Mesenchymal stem cell (in vitro differentiated cells and primary cell): Measurements from ENCODE around the gene CFC1.
"Not testable (repeated sequence)": the region's sequence is repeated elsewhere in the genome, so short reads cannot be mapped to it uniquely, and the experiment has no call there.

Source experiments
- DNase-seq: peaks from one replicate; pipeline ENCODE4 v3.0.0-alpha.2; 2013
- H2AFZ ChIP-seq: one replicate; pipeline ENCODE4 v1.6.1; 2013; ENCODE audit warnings: low read depth, mild to moderate bottlenecking, control low read depth, inconsistent platforms, low read length, moderate library complexity
- H2AK5ac ChIP-seq: 2 replicates; pipeline ENCODE4 v1.6.1; 2013; ENCODE audit warnings: low read length, moderate library complexity, mild to moderate bottlenecking, inconsistent platforms; ENCODE audit not compliant: severe bottlenecking
- H2BK120ac ChIP-seq: one replicate; pipeline ENCODE4 v1.6.1; 2013; ENCODE audit warnings: low read depth, mild to moderate bottlenecking, inconsistent platforms, low read length, moderate library complexity
- H2BK12ac ChIP-seq, 2 experiments: one replicate each; pipeline ENCODE4 v1.6.1; 2013; ENCODE audit warnings: inconsistent platforms in 2 of 2, low read length in 2 of 2, mild to moderate bottlenecking in 2 of 2, moderate library complexity in 2 of 2, control low read depth in 1 of 2
- H2BK15ac ChIP-seq: one replicate; pipeline ENCODE4 v1.6.1; 2013; ENCODE audit warnings: mild to moderate bottlenecking, low read depth, inconsistent platforms; ENCODE audit not compliant: poor library complexity, severe bottlenecking
- H2BK5ac ChIP-seq: 2 replicates; pipeline ENCODE4 v1.6.1; 2013; ENCODE audit warnings: low read depth, mild to moderate bottlenecking, low read length, control low read depth, inconsistent platforms; ENCODE audit not compliant: poor library complexity, severe bottlenecking
- H3K14ac ChIP-seq, 2 experiments: one replicate each; pipeline ENCODE4 v1.6.1; 2013; ENCODE audit warnings: inconsistent platforms in 2 of 2, low read length in 2 of 2, control low read depth in 1 of 2, mild to moderate bottlenecking in 1 of 2, moderate library complexity in 1 of 2
- H3K18ac ChIP-seq, 2 experiments: one replicate each; pipeline ENCODE4 v1.6.1; 2013; ENCODE audit warnings: inconsistent platforms in 2 of 2, low read length in 2 of 2, control low read depth in 1 of 2, low read depth in 1 of 2, mild to moderate bottlenecking in 1 of 2
- H3K23ac ChIP-seq, 2 experiments: one replicate each; pipeline ENCODE4 v1.6.1; 2013; ENCODE audit warnings: inconsistent platforms in 2 of 2, low read length in 2 of 2, mild to moderate bottlenecking in 2 of 2, moderate library complexity in 2 of 2, control low read depth in 1 of 2
- H3K27ac ChIP-seq: 2 replicates; pipeline ENCODE4 v1.5.1; 2013; ENCODE audit warnings: mild to moderate bottlenecking, moderate library complexity, low read length, control low read depth, inconsistent platforms; ENCODE audit not compliant: poor library complexity, severe bottlenecking
- H3K27me3 ChIP-seq, 2 experiments: 2 replicates each; pipeline versions ENCODE4 v1.6.1 to v1.7.0; 2013; ENCODE audit warnings: low read length in 2 of 2, mild to moderate bottlenecking in 2 of 2, moderate library complexity in 2 of 2, control low read depth in 1 of 2, inconsistent platforms in 1 of 2; ENCODE audit not compliant: control insufficient read depth in 1 of 2, insufficient read depth in 1 of 2
- H3K36me3 ChIP-seq, 2 experiments: 2 replicates each; pipeline versions ENCODE4 v1.6.1 to v1.7.0; 2013; ENCODE audit warnings: low read length in 2 of 2, control low read depth in 1 of 2, inconsistent platforms in 1 of 2, low read depth in 1 of 2, mild to moderate bottlenecking in 1 of 2; ENCODE audit not compliant: insufficient read depth in 2 of 2, control insufficient read depth in 1 of 2
- H3K4ac ChIP-seq, 2 experiments: one replicate each; pipeline ENCODE4 v1.6.1; 2013; ENCODE audit warnings: inconsistent platforms in 2 of 2, low read length in 2 of 2, mild to moderate bottlenecking in 2 of 2, moderate library complexity in 2 of 2, control low read depth in 1 of 2, low read depth in 1 of 2
- H3K4me1 ChIP-seq: 2 replicates; pipeline ENCODE4 v1.6.1; 2013; ENCODE audit warnings: low read depth, low read length, control low read depth; ENCODE audit not compliant: control insufficient read depth, insufficient read depth
- H3K4me2 ChIP-seq: 2 replicates; pipeline ENCODE4 v1.6.1; 2013; ENCODE audit warnings: low read length, mild to moderate bottlenecking, inconsistent platforms; ENCODE audit not compliant: poor library complexity, severe bottlenecking
- H3K4me3 ChIP-seq, 2 experiments: 2 replicates each; pipeline versions ENCODE4 v1.5.1 to v1.7.0; 2013; ENCODE audit warnings: low read length in 2 of 2, mild to moderate bottlenecking in 2 of 2, control low read depth in 1 of 2, low read depth in 1 of 2; ENCODE audit not compliant: insufficient read depth in 1 of 2
- H3K79me1 ChIP-seq: replicated peaks from 2 replicates; pipeline ENCODE4 v1.6.1; 2013; ENCODE audit warnings: mild to moderate bottlenecking, control low read depth, low read length, inconsistent platforms; ENCODE audit not compliant: poor library complexity, severe bottlenecking
- H3K9ac ChIP-seq: 2 replicates; pipeline ENCODE4 v1.7.0; 2013; ENCODE audit warnings: mild to moderate bottlenecking, low read length, moderate library complexity
- H3K9me3 ChIP-seq: 2 replicates; pipeline ENCODE4 v1.7.0; 2013; ENCODE audit warnings: mild to moderate bottlenecking, low read length; ENCODE audit not compliant: control insufficient read depth
- H4K8ac ChIP-seq: one replicate; pipeline ENCODE4 v1.6.1; 2013; ENCODE audit warnings: inconsistent platforms, mild to moderate bottlenecking, low read length, moderate library complexity
- H4K91ac ChIP-seq: one replicate; pipeline ENCODE4 v1.6.1; 2013; ENCODE audit warnings: mild to moderate bottlenecking, low read length, inconsistent platforms
- WGBS: methylation state at CpG from one replicate; pipeline ENCODE4 v1.1.7; 2013; ENCODE audit warnings: mixed read lengths; 5-methylcytosine and 5-hydroxymethylcytosine counted together

The CFC1 gene

DNA sequence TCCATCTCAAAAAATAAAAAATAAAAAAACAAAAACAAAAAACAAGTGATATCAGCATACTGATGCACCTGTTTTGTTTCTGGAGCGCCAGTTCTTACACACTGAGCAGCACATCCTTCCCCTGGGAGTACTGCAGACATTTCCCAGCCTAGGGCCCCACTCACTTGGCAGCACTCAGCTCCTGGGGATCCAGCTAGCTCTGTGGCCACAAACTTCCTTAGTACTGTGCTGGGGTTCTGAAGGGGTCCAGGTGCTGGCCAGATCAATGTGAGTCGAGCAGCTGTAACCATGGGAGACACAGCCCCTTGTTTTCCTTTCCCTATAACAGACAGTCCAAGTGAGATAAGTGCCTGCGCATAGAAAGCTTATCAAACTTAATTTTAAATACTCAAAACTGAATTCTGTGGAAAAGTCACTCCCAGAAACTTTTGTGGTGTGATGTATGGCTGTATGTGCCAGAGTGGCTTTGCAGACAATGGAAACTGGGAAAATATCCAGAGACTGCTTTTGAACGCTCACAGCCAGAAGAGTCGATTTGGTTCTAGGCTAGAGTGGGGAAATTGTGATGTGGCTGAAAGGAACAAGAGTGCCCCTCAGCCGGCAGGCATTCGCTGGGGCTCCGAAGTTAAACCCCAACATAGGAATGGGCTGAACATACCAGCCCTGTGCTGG is 9.1 kb downstream of the CFC1 start:
- not testable (repeated sequence) for H2AFZ ChIP-seq, H2BK120ac ChIP-seq, H2AK5ac ChIP-seq, H2BK15ac ChIP-seq, H3K79me1 ChIP-seq, H3K4me2 ChIP-seq, DNase-seq, H3K4me3 ChIP-seq, H3K14ac ChIP-seq, H4K91ac ChIP-seq, H2BK5ac ChIP-seq, H3K27ac ChIP-seq, H3K27me3 ChIP-seq, H3K23ac ChIP-seq, H2BK12ac ChIP-seq, H3K9ac ChIP-seq, H3K4me1 ChIP-seq, H3K36me3 ChIP-seq, H3K4ac ChIP-seq, H4K8ac ChIP-seq, H3K9me3 ChIP-seq, H3K18ac ChIP-seq
- WGBS = 52% methylated on average over 5 of the region's 8 CpGs

DNA sequence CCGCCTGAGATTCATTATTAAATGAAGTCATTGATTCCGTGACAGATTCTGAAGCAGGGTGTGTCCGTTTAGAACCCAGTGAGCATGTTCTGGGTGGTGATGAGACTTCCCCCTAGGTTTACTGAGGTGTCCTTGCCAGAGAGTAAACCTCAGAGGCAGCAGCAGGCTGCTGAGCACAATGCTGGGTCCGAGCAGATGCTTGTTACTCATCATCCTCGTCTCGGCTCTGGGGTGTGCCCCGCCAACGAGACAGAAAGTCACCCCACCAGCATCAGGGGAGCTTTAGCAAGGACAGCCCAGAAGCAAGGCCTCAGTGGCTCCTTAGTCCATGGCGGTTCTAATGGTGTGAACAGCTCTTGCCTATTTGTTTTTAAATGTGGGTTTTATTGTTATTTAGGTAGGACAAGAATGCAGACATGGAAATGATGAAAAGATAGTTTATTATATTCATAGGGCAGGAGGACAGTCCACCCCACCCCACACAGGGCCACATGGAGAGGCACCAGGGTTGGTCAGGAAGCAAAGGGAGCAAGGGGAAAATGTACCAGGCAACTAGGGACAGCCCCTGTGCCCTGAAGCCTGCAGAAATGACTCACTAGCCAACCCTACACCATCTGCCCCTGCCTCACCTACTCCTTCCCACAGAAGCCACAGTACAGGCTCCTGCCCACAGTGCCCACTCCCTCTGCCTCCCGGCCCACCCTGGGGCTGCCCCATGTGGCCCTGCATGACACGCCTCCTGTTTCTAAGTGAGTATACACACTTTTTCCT is 10.5 kb downstream of the CFC1 start:
- H2AFZ ChIP-seq = not testable (repeated sequence)
- no CpG with 5 or more reads among the region's 11 CpGs for WGBS

DNA sequence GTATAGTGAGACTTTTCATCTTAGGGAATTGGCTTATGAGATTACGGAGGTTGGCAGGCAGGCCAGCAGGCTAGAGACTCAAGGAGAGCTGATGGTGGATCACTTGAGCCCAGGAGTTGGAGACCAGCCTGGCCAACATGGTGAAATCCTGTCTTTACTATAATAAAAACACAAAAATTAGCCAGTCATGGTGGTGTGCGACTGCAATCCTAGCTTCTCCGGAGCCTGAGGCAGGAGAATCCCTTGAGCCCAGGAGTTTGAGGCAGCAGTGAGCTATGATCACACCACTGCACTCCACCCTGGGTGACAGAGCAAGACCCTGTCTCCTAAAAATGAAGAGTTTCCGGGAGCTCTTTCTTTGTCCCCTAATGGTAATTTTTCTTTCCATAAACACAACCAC is 14.6 kb downstream of the CFC1 start:
- H3K4ac ChIP-seq, H2BK120ac ChIP-seq: not testable (repeated sequence)

More for the DNA sequence above, 10.5 kb downstream of the CFC1 start:
- not testable (repeated sequence) for H3K4me1 ChIP-seq, H3K23ac ChIP-seq, H4K8ac ChIP-seq, H3K18ac ChIP-seq, H3K27ac ChIP-seq, H3K14ac ChIP-seq, H4K91ac ChIP-seq, H3K27me3 ChIP-seq, H3K4me3 ChIP-seq, H2BK120ac ChIP-seq, H2AK5ac ChIP-seq, H2BK12ac ChIP-seq, H3K4ac ChIP-seq, H2BK15ac ChIP-seq, H3K4me2 ChIP-seq, H3K79me1 ChIP-seq, H3K36me3 ChIP-seq, H3K9me3 ChIP-seq, H3K9ac ChIP-seq, DNase-seq, H2BK5ac ChIP-seq

DNA sequence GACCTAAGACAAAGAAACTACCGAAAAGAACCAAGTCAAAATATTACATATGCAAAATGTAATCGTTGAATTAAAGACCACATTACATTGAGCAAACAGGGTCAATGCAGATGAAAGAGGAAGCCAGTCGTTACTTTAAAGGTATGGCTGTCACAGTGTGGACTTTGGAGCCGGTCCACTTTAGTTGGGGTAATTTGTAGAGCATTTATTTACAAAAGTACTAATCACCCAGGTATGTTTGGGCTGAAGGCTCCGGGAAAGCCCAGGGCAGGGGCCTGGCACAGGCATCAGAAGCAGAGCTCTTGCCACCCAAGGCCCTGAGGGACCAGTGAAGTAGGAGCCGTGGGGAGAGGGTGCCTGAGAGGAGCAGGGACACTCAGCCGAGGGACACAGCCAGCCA is 15.8 kb downstream of the CFC1 start:
- not testable (repeated sequence) for H3K27me3 ChIP-seq, H3K79me1 ChIP-seq, H3K27ac ChIP-seq, H4K91ac ChIP-seq, H3K18ac ChIP-seq, H2AFZ ChIP-seq, H2BK5ac ChIP-seq, H4K8ac ChIP-seq, H3K9ac ChIP-seq, DNase-seq, H3K4me1 ChIP-seq, H3K23ac ChIP-seq, H2BK120ac ChIP-seq, H2BK15ac ChIP-seq, H3K36me3 ChIP-seq, H2BK12ac ChIP-seq, H3K14ac ChIP-seq, H3K4me2 ChIP-seq, H3K4ac ChIP-seq, H2AK5ac ChIP-seq, H3K4me3 ChIP-seq, H3K9me3 ChIP-seq
- WGBS = no CpG with 5 or more reads among the region's 7 CpGs

More for the DNA sequence above, 14.6 kb downstream of the CFC1 start:
- not testable (repeated sequence) for H3K23ac ChIP-seq, H3K4me1 ChIP-seq, H3K14ac ChIP-seq, H3K36me3 ChIP-seq, H2BK5ac ChIP-seq, H3K18ac ChIP-seq, H3K4me3 ChIP-seq, H2BK12ac ChIP-seq, H2AK5ac ChIP-seq, H3K27ac ChIP-seq, H4K91ac ChIP-seq, H3K9ac ChIP-seq, H3K79me1 ChIP-seq, H3K27me3 ChIP-seq, H3K4me2 ChIP-seq, H4K8ac ChIP-seq, H2AFZ ChIP-seq, H3K9me3 ChIP-seq, H2BK15ac ChIP-seq, DNase-seq
- no CpG with 5 or more reads among the region's 4 CpGs for WGBS
